ENCODE results near the gene RAD51B. TPM values are rescaled to one million over a fixed set of nuclear protein-coding genes. Genes with fewer than 3 reads are reported as not detected.
"Not testable (repeated sequence)": the region's sequence is repeated elsewhere in the genome, so short reads cannot be mapped to it uniquely, and the experiment has no call there.

The RAD51B gene
- total RNA-seq, 2 donors from 2014 or later: 13.7 to 15.1 TPM

- DNase-seq (ENCODE audit: low spot score): no peak
- intact Hi-C loops (cut with DNase I): no loop called here
Measured at GRCh38 chr14:67967206-67967605, 147.6 kb downstream of the RAD51B start.

- intact Hi-C loops (cut with DNase I): loop anchor here in 1 of 2 donors (2.0 kb wide), 1 partner anchor 45 kb away; no protein-coding TSS in a partner anchor
- DNase-seq (ENCODE audit: low spot score): not testable (repeated sequence)
Measured at GRCh38 chr14:67967970-67968369, 148.4 kb downstream of the RAD51B start.

GRCh38 chr14:67970923-67971322, 151.3 kb downstream of the RAD51B start:
- intact Hi-C loops (cut with DNase I): no loop called here
- DNase-seq (ENCODE audit: low spot score): no peak

GRCh38 chr14:67971627-67972625, 152.3 kb downstream of the RAD51B start:
- no peak for DNase-seq (ENCODE audit: low spot score)
- intact Hi-C loops (cut with DNase I): no loop called here

GRCh38 chr14:67973436-67973835, 153.9 kb downstream of the RAD51B start:
- DNase-seq (ENCODE audit: low spot score): no peak
- intact Hi-C loops (cut with DNase I): no loop called here

GRCh38 chr14:67975470-67975869, 155.9 kb downstream of the RAD51B start:
- intact Hi-C loops (cut with DNase I): no loop called here

GRCh38 chr14:67977434-67978034, 158.0 kb downstream of the RAD51B start:
- intact Hi-C loops (cut with DNase I): no loop called here
- DNase-seq (ENCODE audit: low spot score): no peak

More at GRCh38 chr14:67975470-67975869, 155.9 kb downstream of the RAD51B start:
- DNase-seq (ENCODE audit: low spot score): no peak

GRCh38 chr14:67978749-67979148, 159.2 kb downstream of the RAD51B start:
- DNase-seq (ENCODE audit: low spot score): no peak
- intact Hi-C loops (cut with DNase I): no loop called here

GRCh38 chr14:67982711-67983608, 163.4 kb downstream of the RAD51B start:
- no peak for DNase-seq (ENCODE audit: low spot score)
- intact Hi-C loops (cut with DNase I): no loop called here

- intact Hi-C loops (cut with DNase I): no loop called here
- DNase-seq (ENCODE audit: low spot score): no peak
Measured at GRCh38 chr14:67984274-67984673, 164.7 kb downstream of the RAD51B start.

GRCh38 chr14:67986131-67986841, 166.7 kb downstream of the RAD51B start:
- intact Hi-C loops (cut with DNase I): no loop called here
- DNase-seq (ENCODE audit: low spot score): no peak

GRCh38 chr14:67987606-67988005, 168.0 kb downstream of the RAD51B start:
- no peak for DNase-seq (ENCODE audit: low spot score)
- intact Hi-C loops (cut with DNase I): no loop called here

- intact Hi-C loops (cut with DNase I): not testable (repeated sequence)
Measured at GRCh38 chr14:67988210-67988609, 168.6 kb downstream of the RAD51B start.

GRCh38 chr14:67990576-67990975, 171.0 kb downstream of the RAD51B start:
- no peak for DNase-seq (ENCODE audit: low spot score)
- intact Hi-C loops (cut with DNase I): no loop called here

More at GRCh38 chr14:67988210-67988609, 168.6 kb downstream of the RAD51B start:
- not testable (repeated sequence) for DNase-seq (ENCODE audit: low spot score)

- intact Hi-C loops (cut with DNase I): no loop called here
- no peak for DNase-seq (ENCODE audit: low spot score)
Measured at GRCh38 chr14:67994531-67994930, 175.0 kb downstream of the RAD51B start.

- intact Hi-C loops (cut with DNase I): no loop called here
- DNase-seq (ENCODE audit: low spot score): no peak
Measured at GRCh38 chr14:67996235-67996634, 176.7 kb downstream of the RAD51B start.

GRCh38 chr14:67998834-67999233, 179.3 kb downstream of the RAD51B start:
- intact Hi-C loops (cut with DNase I): no loop called here
- no peak for DNase-seq (ENCODE audit: low spot score)

GRCh38 chr14:67999290-67999689, 179.7 kb downstream of the RAD51B start:
- DNase-seq (ENCODE audit: low spot score): no peak
- intact Hi-C loops (cut with DNase I): no loop called here
